Measurements from ENCODE around the gene UBL4A.

The UBL4A gene

DNA sequence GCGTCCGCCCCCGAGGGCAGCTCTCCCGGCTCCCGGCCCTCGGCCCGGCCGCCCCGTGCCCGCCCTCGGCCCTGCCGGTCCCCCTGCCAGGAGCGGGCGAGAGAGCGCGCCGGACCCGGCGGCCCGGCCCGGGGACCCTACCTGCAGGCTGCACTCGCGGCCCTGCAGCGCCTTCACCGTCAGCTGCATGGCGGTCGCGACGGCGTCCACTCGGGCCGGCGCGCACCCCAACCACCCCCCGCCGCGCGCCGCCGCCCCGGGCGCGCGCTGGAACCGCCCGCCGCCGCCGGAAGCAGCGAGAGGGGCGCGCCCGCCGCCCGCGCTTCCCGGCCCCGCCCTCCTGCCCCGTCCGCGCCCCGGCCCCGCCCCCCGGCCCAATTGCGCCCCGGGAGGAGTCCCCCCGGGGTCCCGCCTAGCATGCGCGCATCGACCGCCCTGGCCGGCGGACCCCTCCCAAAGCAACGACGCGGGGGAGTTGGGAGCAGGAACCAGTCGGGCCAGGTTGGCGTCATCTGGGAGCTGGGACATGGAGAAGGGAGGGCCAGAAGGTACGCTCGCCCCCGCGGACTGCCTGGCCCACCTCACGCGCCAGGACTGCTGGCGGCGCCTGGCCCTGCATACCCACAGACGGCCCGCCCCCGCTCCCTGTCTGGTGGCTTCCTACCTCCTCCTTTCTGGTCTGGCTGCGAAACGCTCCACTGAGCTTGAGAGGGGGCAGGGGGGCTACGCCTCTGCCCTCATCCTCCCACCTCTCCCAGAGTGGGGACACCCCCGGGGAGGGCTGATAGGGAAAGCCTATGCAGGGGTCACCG is at the start of gene UBL4A:
Gene UBL4A (minus strand): TSS at position 220 of the 812 bp plus-strand sequence. CDS start 31 bp downstream, at position 189.
- no peak for TF ChIP-seq GATA3 (IDR thresholded peaks at IDR 0.05; ENCODE audit: low read depth, low read length)
- TF ChIP-seq GATA2 (IDR thresholded peaks at IDR 0.05; ENCODE audit: low read depth, low read length) = no peak

DNA sequence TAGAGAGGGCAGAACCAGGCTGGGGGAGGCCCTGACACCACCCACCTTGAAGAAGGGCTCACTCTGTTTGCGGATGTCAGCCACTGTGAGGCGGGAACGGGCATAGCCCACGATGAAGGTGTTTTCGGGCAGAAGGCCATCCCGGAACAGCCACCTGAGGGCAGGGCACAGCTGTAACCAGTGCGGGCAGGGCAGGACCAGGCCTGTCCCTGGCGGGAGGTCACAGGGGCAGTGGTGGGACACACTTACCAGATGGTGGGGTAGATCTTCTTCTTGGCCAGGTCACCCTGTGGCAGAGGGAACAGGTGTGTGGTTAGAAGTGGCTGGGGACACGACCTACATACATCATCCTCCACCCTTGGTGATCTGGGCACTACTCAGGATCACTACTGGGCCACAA is 49.5 kb upstream of the UBL4A start:
- TF ChIP-seq GATA3 (IDR thresholded peaks at IDR 0.05; ENCODE audit: low read depth, low read length) = no peak
- no peak for TF ChIP-seq GATA2 (IDR thresholded peaks at IDR 0.05; ENCODE audit: low read depth, low read length)

- TF ChIP-seq GATA2 (IDR thresholded peaks at IDR 0.05; ENCODE audit: low read depth, low read length) (no peak), GATA3 (IDR thresholded peaks at IDR 0.05; ENCODE audit: low read depth, low read length) (no peak)
Measured at GRCh38 chrX:154534526-154535322, 48.3 kb upstream of the UBL4A start.

DNA sequence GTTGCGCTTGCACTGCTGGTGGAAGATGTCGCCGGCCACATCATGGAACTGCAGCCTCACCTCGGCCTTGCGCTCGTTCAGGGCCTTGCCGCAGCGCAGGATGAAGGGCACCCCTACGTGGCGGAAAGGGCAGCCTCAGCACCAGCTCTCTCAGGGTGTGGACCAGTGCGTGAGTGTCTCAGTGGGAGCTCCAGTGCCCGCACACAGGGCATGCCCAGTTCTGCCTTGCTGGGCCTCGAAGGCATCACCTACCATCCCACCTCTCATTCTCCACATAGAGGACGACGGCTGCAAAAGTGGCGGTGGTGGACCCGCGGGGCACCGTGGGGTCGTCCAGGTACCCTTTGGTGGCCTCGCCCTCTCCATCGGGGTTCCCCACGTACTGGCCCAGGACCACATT is 46.3 kb upstream of the UBL4A start:
- TF ChIP-seq GATA2 (IDR thresholded peaks at IDR 0.05; ENCODE audit: low read depth, low read length) (no peak), GATA3 (IDR thresholded peaks at IDR 0.05; ENCODE audit: low read depth, low read length) (no peak)

- TF ChIP-seq GATA3 (IDR thresholded peaks at IDR 0.05; ENCODE audit: low read depth, low read length) (no peak), GATA2 (IDR thresholded peaks at IDR 0.05; ENCODE audit: low read depth, low read length) (no peak)
Measured at GRCh38 chrX:154531626-154532025, 45.2 kb upstream of the UBL4A start.

GRCh38 chrX:154530286-154530685 is 43.9 kb upstream of the UBL4A start:
- no peak for TF ChIP-seq GATA2 (IDR thresholded peaks at IDR 0.05; ENCODE audit: low read depth, low read length)
- TF ChIP-seq GATA3 (IDR thresholded peaks at IDR 0.05; ENCODE audit: low read depth, low read length) = no peak

GRCh38 chrX:154529206-154529612 is 42.8 kb upstream of the UBL4A start:
- TF ChIP-seq GATA3 (IDR thresholded peaks at IDR 0.05; ENCODE audit: low read depth, low read length) (no peak), GATA2 (IDR thresholded peaks at IDR 0.05; ENCODE audit: low read depth, low read length) (no peak)

DNA sequence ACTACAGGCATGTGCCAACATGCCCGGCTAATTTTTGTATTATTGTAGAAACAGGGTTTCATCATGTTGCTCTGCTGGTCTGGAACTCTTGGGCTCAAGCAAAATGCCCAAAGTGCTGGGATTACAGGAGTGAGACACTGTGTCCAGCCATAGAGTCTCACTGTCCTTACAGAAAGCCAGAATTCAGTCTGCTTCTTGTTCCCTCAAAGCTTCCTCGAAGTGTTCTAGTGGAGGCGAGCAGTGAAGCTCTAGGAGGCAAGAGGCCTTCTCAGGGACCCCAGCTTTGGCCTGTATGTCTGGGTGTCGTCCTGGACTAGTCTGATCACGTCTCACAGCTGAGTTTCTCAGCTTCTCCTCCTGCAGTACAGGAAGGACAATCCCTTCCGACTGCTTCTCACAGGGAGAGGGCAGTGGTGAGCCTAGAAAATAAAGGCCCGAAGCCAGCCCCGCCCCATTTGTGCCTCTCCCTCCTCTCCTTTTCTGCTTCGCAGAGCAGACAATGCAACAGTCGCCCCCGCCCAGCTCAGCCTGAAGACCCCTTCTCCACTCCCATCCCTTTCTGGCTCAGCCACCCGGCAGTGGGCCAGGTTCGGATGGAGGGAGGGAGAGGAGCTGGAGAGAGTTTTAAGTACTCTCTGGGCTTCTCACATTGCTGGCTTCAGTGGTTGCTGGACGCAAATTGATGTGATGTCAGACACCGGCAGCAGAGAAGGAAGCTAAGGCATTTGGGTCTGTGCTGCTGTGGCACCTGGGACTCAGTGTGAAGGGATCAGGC is 40.7 kb upstream of the UBL4A start:
- TF ChIP-seq GATA2 (IDR thresholded peaks at IDR 0.05; ENCODE audit: low read depth, low read length) = no peak
- no peak for TF ChIP-seq GATA3 (IDR thresholded peaks at IDR 0.05; ENCODE audit: low read depth, low read length)

GRCh38 chrX:154525606-154526490 is 39.4 kb upstream of the UBL4A start:
- no peak for TF ChIP-seq GATA2 (IDR thresholded peaks at IDR 0.05; ENCODE audit: low read depth, low read length)

- no peak for TF ChIP-seq GATA2 (IDR thresholded peaks at IDR 0.05; ENCODE audit: low read depth, low read length)
Measured at GRCh38 chrX:154519389-154519788, 33.0 kb upstream of the UBL4A start.

DNA sequence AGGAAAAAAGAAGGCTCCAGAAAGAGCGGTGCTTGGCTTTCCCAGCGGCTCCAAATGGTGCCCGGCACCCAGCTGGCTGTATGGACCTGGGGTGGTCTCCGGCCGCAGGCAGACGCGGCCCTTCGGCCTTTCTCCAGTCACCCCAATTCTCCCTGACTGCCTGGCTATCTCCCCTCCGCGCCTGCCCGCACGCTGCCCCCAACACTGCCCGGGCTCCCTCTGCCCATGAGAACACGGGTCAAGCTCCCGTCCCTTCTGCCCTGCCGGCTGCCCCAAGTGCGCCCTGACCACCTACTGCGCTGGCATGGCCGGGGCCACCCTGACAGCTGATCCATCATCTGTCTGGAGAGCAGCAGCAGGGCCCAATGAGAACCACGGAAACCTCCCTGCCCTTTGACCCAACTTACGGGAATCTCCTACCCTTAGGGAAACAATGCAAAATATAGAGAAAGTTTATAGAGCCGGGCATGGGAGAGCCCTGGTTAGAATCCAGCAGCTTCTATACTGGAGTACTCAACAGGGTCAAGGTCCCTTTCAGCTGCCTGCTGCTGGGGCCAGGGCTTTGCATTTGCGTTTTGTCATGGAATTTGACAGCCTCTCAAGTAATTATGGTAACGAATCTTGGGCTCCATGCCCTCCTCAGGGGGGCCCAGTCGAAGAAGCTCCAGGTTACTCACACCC is 30.8 kb upstream of the UBL4A start:
- TF ChIP-seq GATA3 (IDR thresholded peaks at IDR 0.05; ENCODE audit: low read depth, low read length) = no peak
- TF ChIP-seq GATA2 (IDR thresholded peaks at IDR 0.05; ENCODE audit: low read depth, low read length) = no peak

- no peak for TF ChIP-seq GATA2 (IDR thresholded peaks at IDR 0.05; ENCODE audit: low read depth, low read length)
- no peak for TF ChIP-seq GATA3 (IDR thresholded peaks at IDR 0.05; ENCODE audit: low read depth, low read length)
Measured at GRCh38 chrX:154516656-154517100, 30.3 kb upstream of the UBL4A start.
